HCT116 (cell line): ENCODE data around the gene RFC4. TPM values are rescaled to one million over a fixed set of nuclear protein-coding genes. Genes with fewer than 3 reads are reported as not detected.

Experiments used
- ATAC-seq: fragments of 200-7000 bp; cut with Tn5 transposase; 2 replicates; pipeline ENCODE4 v1.9.1; 2020; ENCODE audit warnings: mild to moderate bottlenecking, moderate library complexity
- BruUV-seq: library from RNA; stranded (reverse); fragments of 400-500 nt; replicated peaks from 2 replicates; lab custom pipeline; 2021; lab: Mats Ljungman, UMichigan
- CTCF ChIA-PET: fragments of 300-600 bp; sonication (Branson Sonifier 250); formaldehyde crosslinking; loops from one replicate; lab custom pipeline; 2021; ENCODE audit warnings: antibody characterized with exemption; lab: Charles Lee
- POLR2A ChIA-PET: fragments of 300-600, 350-600 bp; sonication (Branson Sonifier 250); formaldehyde crosslinking; loops from one replicate; lab custom pipeline; 2021; ENCODE audit warnings: antibody characterized with exemption; lab: Charles Lee
- RAD21 ChIA-PET, 2 experiments: fragments of 300-600 bp; sonication (Branson Sonifier 250); formaldehyde crosslinking; loops; one replicate each; lab custom pipeline; 2023; ENCODE audit warnings: low total read pairs in 2 of 2; ENCODE audit not compliant: uncharacterized antibody in 2 of 2, unreplicated experiment in 2 of 2, low non-redundant PET in 1 of 2; lab: Charles Lee
- DNase-seq: peaks from one replicate; pipeline ENCODE4 v3.0.0-alpha.2; 2010; ENCODE audit warnings: low read depth, low spot score
- H2AFZ ChIP-seq: fragments of 200-600 bp; shearing (Covaris generic), sonication (generic); 2 replicates; pipeline ENCODE4 v1.6.1; 2017; ENCODE audit warnings: low read depth, mixed run types, mixed read lengths, antibody characterized with exemption, low read length; ENCODE audit not compliant: poor library complexity, severe bottlenecking
- H3K27ac ChIP-seq: 2 replicates; pipeline ENCODE4 v1.5.1; 2012; ENCODE audit warnings: low read depth, low read length
- H3K27me3 ChIP-seq: fragments of 200-600 bp; sonication (generic); 2 replicates; pipeline ENCODE4 v1.6.1; 2016; ENCODE audit warnings: mixed run types, low read length, mixed read lengths; ENCODE audit not compliant: insufficient read depth
- H3K36me3 ChIP-seq, 2 experiments: fragments of 200-500 bp in 1 of 2; fragments of 200-600 bp in 1 of 2; sonication (Bioruptor generic) in 1 of 2; sonication (generic) in 1 of 2; 2 replicates each; pipeline versions ENCODE4 v1.5.1 to v1.6.1; 2014 to 2016; ENCODE audit warnings: low read length in 2 of 2, inconsistent platforms in 1 of 2, mixed read lengths in 1 of 2, mixed run types in 1 of 2; ENCODE audit not compliant: insufficient read depth in 2 of 2, control insufficient read depth in 1 of 2
- H3K4me1 ChIP-seq, 2 experiments: fragments of 200-600 bp in 1 of 2; sonication (generic) in 1 of 2; 2 replicates each; pipeline versions ENCODE4 v1.5.1 to v1.6.1; 2012 to 2017; ENCODE audit warnings: low read length in 2 of 2, inconsistent platforms in 1 of 2, mild to moderate bottlenecking in 1 of 2, mixed read lengths in 1 of 2, mixed run types in 1 of 2, moderate library complexity in 1 of 2; ENCODE audit not compliant: insufficient read depth in 2 of 2, control insufficient read depth in 1 of 2
- H3K4me2 ChIP-seq: fragments of 200-600 bp; sonication (generic); 2 replicates; pipeline ENCODE4 v1.6.1; 2017; ENCODE audit warnings: mixed run types, low read length, mixed read lengths
- H3K4me3 ChIP-seq, 2 experiments: fragments of 200-600 bp in 1 of 2; sonication (generic) in 1 of 2; replicated peaks in 1 of 2; 2 replicates each; pipeline ENCODE4 v1.5.1; 2011 to 2016; ENCODE audit warnings: low read length in 2 of 2, control low read depth in 1 of 2, low read depth in 1 of 2, mild to moderate bottlenecking in 1 of 2, mixed read lengths in 1 of 2, mixed run types in 1 of 2
- H3K79me2 ChIP-seq: fragments of 200-600 bp; sonication (generic); 2 replicates; pipeline ENCODE4 v1.6.1; 2017; ENCODE audit warnings: mild to moderate bottlenecking, mixed run types, low read length, moderate library complexity, mixed read lengths; ENCODE audit not compliant: insufficient read depth
- H3K9ac ChIP-seq: fragments of 200-600 bp; sonication (generic); 2 replicates; pipeline ENCODE4 v1.6.1; 2016; ENCODE audit warnings: low read length, mixed read lengths
- H3K9me2 ChIP-seq: fragments of 200-600 bp; sonication (generic), shearing (Covaris generic); 2 replicates; pipeline ENCODE4 v1.6.1; 2017; ENCODE audit warnings: mixed run types, mild to moderate bottlenecking, moderate library complexity; ENCODE audit not compliant: insufficient read depth
- H3K9me3 ChIP-seq, 2 experiments: fragments of 200-500 bp in 1 of 2; fragments of 200-600 bp in 1 of 2; sonication (Bioruptor generic) in 1 of 2; sonication (generic) in 1 of 2; 2 replicates each; pipeline ENCODE4 v1.6.1; 2014 to 2017; ENCODE audit warnings: low read length in 2 of 2, mixed read lengths in 2 of 2, inconsistent platforms in 1 of 2, low read depth in 1 of 2, mild to moderate bottlenecking in 1 of 2, mixed run types in 1 of 2, moderate library complexity in 1 of 2; ENCODE audit not compliant: control insufficient read depth in 1 of 2, insufficient read depth in 1 of 2
- H4K20me1 ChIP-seq: fragments of 200-600 bp; sonication (generic), shearing (Covaris generic); 2 replicates; pipeline ENCODE4 v1.6.1; 2017; ENCODE audit warnings: mixed run types, mild to moderate bottlenecking, moderate library complexity; ENCODE audit not compliant: insufficient read depth
- ATF3 ChIP-seq: IDR thresholded peaks from 2 replicates; pipeline ENCODE4 v1.6.1; 2012
- CEBPB ChIP-seq: IDR thresholded peaks from 2 replicates; pipeline ENCODE4 v1.6.1; 2012; ENCODE audit warnings: low read depth
- CTCF ChIP-seq, 3 experiments: fragments of 200-600 bp in 1 of 3; sonication (generic) in 1 of 3; IDR thresholded peaks in 2 of 3; conservative IDR thresholded peaks in 1 of 3; 2 replicates each; pipeline ENCODE4 v1.5.1; 2012 to 2017; ENCODE audit warnings: low read depth in 2 of 3, low read length in 2 of 3, antibody characterized with exemption in 1 of 3, borderline replicate concordance in 1 of 3, control low read depth in 1 of 3, mild to moderate bottlenecking in 1 of 3, mixed read lengths in 1 of 3, mixed run types in 1 of 3, moderate library complexity in 1 of 3; ENCODE audit not compliant: insufficient read depth in 1 of 3
- EGR1 ChIP-seq: IDR thresholded peaks from 2 replicates; pipeline ENCODE4 v1.6.1; 2012; ENCODE audit warnings: low read depth
- ELF1 ChIP-seq: IDR thresholded peaks from 2 replicates; pipeline ENCODE4 v1.6.1; 2012; ENCODE audit warnings: low read depth, borderline replicate concordance
- EZH2 ChIP-seq: fragments of 200-600 bp; sonication (generic); IDR thresholded peaks from 2 replicates; pipeline ENCODE4 v1.6.1; 2017; ENCODE audit warnings: antibody characterized with exemption, mixed run types
- EZH2phosphoT487 ChIP-seq: fragments of 200-600 bp; IDR thresholded peaks from 2 replicates; pipeline ENCODE4 v1.6.1; 2018; ENCODE audit warnings: antibody characterized with exemption, borderline replicate concordance
- FOSL1 ChIP-seq: IDR thresholded peaks from 2 replicates; pipeline ENCODE4 v1.6.1; 2012; ENCODE audit warnings: low read depth
- JUND ChIP-seq: IDR thresholded peaks from 2 replicates; pipeline ENCODE4 v1.6.1; 2012
- MAX ChIP-seq: IDR thresholded peaks from 2 replicates; pipeline ENCODE4 v1.6.1; 2012
- RAD21 ChIP-seq: IDR thresholded peaks from 2 replicates; pipeline ENCODE4 v1.6.1; 2012; ENCODE audit warnings: low read depth, mild to moderate bottlenecking
- REST ChIP-seq: IDR thresholded peaks from 2 replicates; pipeline ENCODE4 v1.6.1; 2012; ENCODE audit warnings: low read depth
- SIN3A ChIP-seq: IDR thresholded peaks from 2 replicates; pipeline ENCODE4 v1.6.1; 2012; ENCODE audit warnings: low read depth
- YY1 ChIP-seq: IDR thresholded peaks from 2 replicates; pipeline ENCODE4 v1.6.1; 2011; ENCODE audit warnings: low read length, low read depth, moderate library complexity, mild to moderate bottlenecking; ENCODE audit not compliant: insufficient replicate concordance; ENCODE audit errors: extremely low read depth
- ZBTB33 ChIP-seq: IDR thresholded peaks from 2 replicates; pipeline ENCODE4 v1.6.1; 2011; ENCODE audit warnings: mild to moderate bottlenecking, low read length, moderate library complexity; ENCODE audit not compliant: insufficient replicate concordance; ENCODE audit errors: extremely low read depth
- ZFX ChIP-seq: fragments of 450-650 bp; IDR thresholded peaks from 2 replicates; pipeline ENCODE4 v1.6.1; 2017
- intact Hi-C: fragments of 100-400 bp; cut with micrococcal nuclease; formaldehyde crosslinking; loops from 2 replicates; pipeline ENCODE4 v1.10.0; 2022
- total RNA-seq: library from RNA; stranded (reverse); gene quantifications from one replicate; pipeline ENCODE4 v1.2.1, GENCODE V29; 2021; ENCODE audit not compliant: unreplicated experiment

The RFC4 gene
- total RNA-seq, 1 experiment from 2014 or later, result 86.2 TPM

GRCh38 chr3:186800285-186800684, 6.0 kb downstream of the RFC4 start:
- ChIA-PET CTCF (no interaction called here), RAD21 (no interaction called here), POLR2A (no interaction called here)
- Histone ChIP-seq H3K27me3 (no peaks in the 10 kb centered on the region), H2AFZ (no peak overlapping the region), H3K4me3 (no peak overlapping the region), H3K27ac (no peak overlapping the region), H3K4me2 (no peak overlapping the region), H4K20me1 (peaks cover 4% of the 10 kb centered on the region; the same call in 1 of the 2 replicates), H3K79me2 (peaks cover 73% of the 10 kb centered on the region), H3K36me3 (peaks cover 44 to 69% of the 10 kb centered on the region in 2 experiments), H3K9me3 (no peaks in the 10 kb centered on the region), H3K9me2 (no peaks in the 10 kb centered on the region), H3K9ac (no peak overlapping the region), H3K4me1 (peaks cover 5 to 7% of the 10 kb centered on the region in 2 experiments; a peak in 3 of 4 replicates)
- BruUV-seq, result no TSS peak
- ATAC-seq (no peak), DNase-seq (no peak)
- intact Hi-C loops, result no loop called here
- TF ChIP-seq REST (no peak), EZH2phosphoT487 (no peak), ZFX (no peak), ATF3 (no peak), ELF1 (no peak), RAD21 (no peak), MAX (no peak), CEBPB (no peak), JUND (no peak), EGR1 (no peak), EZH2 (no peak), SIN3A (no peak), YY1 (no peak), ZBTB33 (no peak), FOSL1 (no peak), CTCF (IDR thresholded peaks at IDR 0.05 in 2 of 3, conservative IDR thresholded peaks at IDR 0.05 in 1 of 3; ENCODE audit: borderline replicate concordance in 1 of 3, insufficient read depth in 1 of 3, low read depth in 2 of 3, low read length in 2 of 3) (no peak)
